C4-2B (cell line): ENCODE data around the gene GNPNAT1.

ENCODE experiments used
- CTCF ChIP-seq: fragments of 450-650 bp; conservative IDR thresholded peaks from 2 replicates; pipeline ENCODE4 v1.5.1; 2017; ENCODE audit warnings: mild to moderate bottlenecking
- ZFX ChIP-seq: fragments of 450-650 bp; IDR thresholded peaks from 2 replicates; pipeline ENCODE4 v1.6.1; 2017

- TF ChIP-seq CTCF (no peak), ZFX (no peak)
Measured at GRCh38 chr14:52741865-52742264, 49.5 kb downstream of the GNPNAT1 start.
